COLO829 (cell line): ENCODE data around the gene ITPKB.

Experiments used
- DNase-seq: peaks from one replicate; pipeline ENCODE4 v3.0.0; 2012; ENCODE audit warnings: low spot score

ITPKB gene

DNA sequence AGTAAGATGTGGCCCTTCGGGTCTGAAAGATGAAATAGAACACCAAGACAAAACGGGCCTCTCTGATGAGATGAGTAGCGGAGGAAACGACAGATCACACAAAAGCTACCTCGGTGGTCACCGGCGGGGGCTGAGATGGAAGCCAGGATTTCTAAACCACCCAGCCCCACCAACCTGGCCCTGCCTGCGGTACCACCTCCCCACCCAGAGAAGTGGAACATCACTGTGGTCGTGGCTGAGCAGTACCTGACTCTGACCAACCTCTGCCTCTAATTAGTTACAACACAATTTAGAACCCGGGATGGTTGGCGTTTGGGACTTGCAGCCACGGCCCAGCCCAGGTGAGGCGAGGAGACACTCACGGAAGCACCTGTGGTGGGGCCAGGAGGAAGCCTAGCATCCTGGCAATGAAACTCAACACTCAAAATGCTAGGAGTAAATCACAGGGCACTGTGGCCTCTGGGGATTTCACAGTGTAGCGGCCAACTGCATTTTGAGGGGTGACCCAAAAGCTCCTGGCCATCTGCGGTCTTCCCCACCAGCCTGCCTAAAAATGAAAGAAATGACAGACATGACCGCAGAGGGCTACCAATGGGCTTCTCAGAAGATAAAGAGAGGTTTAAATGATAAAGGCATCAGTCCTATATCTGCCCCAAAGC lies 73.4 kb downstream of the ITPKB start:
- DNase-seq: no peak

DNA sequence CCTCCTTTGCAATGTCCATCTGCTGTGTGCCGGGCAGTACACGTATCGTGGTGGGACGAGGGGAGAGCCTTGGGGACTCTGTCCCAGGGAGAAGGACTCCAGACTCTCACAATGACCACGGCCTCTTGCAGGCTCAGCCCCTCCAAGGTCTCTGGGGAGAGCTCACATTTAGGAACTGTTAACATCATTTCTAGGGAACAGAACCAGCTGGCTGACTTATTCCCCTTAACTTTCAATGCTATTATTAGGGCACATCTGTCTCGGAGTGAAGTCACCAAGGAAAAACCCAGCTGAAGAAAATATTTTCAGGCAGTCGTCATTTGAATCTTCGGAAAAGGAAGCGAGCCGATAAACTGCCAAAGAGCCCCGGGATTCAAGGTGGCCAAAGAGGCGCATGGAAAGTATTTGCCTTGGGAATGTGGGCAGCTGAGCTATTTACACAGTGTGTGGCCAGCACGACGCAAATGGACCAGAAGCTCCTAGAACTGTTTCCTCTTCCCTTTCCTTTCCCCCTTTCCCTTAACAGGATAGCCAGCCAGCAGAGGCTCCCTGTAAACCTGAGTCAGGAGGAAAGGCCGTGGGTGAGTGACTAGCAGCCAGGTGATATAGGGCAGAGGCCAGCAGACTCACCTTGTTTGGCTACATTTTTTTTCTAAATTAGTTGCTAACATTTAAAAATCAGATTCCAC lies 74.5 kb downstream of the ITPKB start:
- no peak for DNase-seq

DNA sequence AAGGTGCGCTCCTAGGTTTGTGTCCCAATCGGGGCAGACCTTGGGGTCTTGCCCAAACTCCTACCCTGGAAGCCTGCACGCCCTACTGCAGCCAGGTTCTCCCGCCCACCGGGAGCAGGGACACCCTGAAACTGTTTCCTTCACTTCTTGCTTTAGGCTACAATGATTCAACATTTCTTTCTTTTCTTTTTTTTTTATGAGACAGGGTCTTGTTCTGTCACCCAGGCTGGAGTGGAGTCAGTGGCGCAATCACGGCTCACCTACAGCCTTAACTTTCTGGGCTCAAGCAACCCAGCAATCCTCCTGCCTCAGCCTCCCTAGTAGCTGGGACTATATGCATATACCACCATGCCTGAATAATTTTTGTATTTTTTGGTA lies 75.8 kb downstream of the ITPKB start:
- DNase-seq: no peak

DNA sequence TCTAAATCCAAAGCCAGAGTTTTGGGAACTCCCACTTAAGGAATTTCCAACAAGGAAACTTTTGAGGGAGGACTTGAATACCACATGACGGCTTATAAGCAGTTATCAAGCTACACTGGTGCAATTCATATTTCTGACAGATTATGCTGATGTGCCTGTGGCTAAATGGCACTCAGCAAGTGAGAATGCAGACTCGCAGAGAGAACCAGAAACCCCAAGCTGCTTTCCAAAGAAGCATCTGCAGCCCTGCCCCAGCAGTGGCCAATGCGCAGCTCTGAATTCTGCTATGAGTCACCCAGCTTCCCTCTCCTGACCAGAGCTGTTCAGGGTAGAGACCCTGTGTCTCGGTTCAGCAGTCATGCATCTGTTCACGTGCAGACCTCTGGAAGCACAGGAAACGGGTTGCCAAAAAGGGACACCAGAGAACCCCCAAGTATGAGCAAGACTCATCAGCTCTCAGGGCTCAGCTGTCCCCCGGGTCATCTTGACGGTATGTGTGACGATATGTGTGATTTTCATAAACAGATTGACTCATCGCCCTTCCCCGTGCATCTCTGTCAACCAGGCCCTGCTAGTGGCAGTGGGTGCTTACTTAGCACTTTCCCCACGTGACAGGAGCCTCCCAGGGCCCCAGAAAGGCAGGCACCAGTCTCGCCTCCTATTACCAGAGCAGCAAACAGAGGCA lies 76.3 kb downstream of the ITPKB start:
- peak; percentile 88 for DNase-seq

DNA sequence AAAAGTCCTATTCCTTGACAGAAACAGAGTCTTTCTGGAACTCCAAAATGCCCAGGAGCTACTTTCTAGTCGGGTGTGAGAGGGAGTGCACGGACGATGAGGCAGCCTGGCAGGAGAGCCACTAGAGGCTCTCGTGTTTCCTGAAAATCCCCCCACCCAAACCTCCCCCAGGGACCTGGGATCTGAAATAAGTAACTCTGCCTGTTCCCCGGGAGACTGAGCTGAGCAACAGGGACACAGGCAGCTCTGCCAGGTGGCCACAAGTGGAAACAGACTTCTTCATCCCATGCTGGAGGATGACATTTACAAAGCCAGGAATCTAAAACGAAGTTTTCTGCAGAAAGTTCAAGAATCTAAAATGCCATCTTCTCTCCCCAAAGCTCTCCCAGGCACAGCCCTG lies 77.1 kb downstream of the ITPKB start:
- DNase-seq: no peak

DNA sequence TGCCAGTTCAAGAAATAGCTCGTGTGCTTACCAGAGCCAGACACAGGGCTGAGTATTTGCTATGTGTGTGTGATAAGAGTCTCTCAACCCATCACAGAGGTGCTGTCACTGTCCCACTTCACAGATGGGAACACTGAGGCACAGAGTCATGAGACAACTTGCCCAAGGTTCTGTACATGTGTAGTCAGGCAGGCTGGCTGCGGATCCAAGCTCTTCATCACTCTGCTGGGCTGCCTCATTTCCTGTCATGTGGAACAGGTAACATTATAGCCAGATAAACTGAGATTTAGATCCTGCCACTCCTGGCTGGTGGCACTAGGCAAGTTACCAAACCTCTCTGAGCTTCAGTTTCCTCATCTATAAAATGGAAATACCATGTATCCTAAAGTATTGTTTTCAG lies 77.8 kb downstream of the ITPKB start:
- no peak for DNase-seq

DNA sequence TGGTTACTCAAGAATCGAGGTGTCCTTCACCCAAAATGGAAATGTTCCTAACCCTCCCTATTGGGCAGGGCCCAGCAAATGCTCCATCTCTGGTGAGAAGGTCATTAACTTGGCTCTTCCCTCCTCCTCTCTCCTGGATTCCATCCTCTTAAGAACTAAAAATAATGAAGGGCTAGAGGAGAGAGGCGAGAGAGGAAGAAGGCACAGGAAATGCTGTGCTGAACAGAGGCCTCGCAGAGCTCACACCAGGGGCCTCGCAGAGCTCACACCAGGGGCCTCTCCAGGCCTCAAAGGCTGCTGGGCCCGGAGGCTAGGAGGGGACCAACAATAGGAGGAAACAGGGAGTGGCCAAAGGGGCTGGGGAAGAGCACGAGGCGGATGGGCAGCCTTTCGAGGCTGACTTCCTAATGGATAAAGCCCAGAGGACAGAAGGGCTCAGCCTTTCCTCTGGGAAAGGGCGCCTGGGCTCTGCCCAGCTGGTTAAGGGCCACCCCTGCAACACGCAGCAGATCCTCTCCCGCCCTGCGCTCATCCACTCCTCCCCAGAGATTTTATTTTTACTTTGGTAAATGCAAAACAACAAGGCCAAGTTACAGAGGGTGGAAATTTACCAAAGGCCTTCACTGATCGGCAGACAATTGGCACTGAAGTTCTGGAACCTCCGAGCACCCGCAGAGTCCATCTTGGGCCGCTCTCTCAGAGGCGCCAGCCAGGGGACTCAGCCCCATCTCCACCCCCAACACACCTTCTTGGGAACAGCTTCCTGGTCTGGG lies 78.5 kb downstream of the ITPKB start:
- DNase-seq: no peak

DNA sequence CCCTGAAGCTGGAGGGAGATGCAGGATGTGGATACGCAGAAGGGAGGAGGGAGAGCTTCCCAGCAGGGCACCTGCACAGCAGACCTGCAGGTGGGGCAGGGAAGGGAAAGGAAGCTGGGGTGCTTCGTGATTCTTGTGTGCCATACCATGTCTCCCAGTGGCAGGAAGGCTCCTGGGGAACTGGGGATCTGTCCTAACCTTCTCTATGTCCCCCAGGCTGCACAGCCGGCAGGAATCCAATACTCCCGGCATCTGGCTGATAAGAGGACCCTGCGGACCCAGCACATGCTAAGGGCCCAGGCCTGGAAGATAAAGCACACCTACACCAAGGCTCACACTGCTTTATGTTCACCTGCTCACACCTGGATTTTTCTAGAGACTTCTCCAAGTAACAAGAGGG lies 79.4 kb downstream of the ITPKB start:
- DNase-seq: no peak

DNA sequence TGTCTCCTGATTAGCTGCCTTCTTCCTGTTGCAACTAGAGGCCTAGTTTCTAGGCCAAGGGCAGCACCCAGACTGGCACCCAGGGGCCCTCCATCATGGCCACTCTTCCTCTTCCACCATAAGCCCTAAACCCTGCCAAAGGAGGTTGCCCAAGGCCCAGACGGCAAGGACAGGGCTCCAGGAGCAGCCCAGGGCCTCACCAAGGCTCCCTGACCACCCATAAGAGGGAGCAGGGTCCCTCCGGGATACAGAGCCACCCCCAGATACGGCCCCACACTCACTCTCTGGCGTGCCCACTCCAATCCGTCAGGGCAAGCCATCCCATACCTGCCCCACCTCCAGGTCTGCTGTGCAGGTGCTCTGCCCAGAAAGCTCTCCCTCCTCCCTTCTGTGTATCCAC lies 79.9 kb downstream of the ITPKB start:
- no peak for DNase-seq

DNA sequence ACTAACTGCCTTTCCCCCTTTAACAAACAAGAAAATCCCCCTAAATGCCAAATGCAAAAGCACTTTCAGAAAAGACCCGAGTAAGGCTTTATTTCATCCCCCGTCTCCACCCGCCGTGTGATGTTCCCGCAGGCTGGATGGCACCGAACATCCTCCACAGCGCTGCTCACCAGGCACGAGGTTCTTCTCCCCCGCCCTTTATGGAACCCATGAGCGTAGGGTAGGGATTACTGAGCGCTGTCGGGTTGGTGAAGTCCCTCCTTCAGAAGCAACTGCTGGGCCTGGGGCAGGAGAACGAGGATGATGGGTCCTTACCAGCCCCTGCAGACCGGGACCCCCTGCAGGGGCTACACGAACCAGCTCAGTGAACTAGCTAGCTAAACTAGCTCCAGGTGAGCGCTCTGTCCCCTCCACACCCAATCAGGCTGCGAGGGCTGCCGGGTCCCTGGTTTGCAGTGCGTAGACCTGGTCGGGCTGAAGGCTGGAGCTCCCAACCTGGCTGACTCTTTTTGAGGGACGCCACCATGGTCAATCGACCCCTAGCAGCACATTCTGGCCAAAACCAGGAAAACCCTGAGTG lies 80.4 kb downstream of the ITPKB start:
- no peak for DNase-seq

DNA sequence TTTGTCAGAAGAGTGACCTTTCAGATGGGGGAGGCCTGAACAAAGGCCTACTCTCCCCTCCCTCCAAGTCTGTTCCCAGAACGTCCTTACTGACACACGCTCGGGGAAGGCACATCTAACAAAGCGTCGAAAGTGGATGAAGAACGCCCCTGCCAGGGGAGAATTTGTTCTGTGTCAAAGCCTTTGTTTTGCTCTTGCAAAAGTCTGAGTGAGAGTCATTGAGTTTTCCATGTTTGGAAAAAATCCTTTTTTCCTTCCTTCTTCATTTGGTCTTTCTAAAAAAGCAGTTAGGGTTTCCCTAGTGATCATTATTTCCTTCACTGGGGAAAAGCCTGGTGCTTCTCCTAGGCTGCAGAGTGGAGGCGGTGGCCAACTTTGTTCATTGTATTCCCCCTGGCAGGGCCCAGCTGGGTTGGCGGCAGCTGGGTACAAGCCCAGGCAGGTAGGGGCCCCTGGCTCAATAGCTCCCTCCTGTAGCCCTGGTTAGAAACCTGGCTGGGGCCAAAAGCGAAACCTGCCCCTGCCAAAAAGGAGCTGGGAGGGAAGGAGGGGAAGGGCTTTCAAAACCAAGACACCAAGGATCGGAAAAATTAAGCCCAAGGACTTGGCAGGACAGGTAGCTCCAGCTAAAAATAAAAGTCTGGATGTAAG lies 81.1 kb downstream of the ITPKB start:
- DNase-seq: peak; percentile 52

DNA sequence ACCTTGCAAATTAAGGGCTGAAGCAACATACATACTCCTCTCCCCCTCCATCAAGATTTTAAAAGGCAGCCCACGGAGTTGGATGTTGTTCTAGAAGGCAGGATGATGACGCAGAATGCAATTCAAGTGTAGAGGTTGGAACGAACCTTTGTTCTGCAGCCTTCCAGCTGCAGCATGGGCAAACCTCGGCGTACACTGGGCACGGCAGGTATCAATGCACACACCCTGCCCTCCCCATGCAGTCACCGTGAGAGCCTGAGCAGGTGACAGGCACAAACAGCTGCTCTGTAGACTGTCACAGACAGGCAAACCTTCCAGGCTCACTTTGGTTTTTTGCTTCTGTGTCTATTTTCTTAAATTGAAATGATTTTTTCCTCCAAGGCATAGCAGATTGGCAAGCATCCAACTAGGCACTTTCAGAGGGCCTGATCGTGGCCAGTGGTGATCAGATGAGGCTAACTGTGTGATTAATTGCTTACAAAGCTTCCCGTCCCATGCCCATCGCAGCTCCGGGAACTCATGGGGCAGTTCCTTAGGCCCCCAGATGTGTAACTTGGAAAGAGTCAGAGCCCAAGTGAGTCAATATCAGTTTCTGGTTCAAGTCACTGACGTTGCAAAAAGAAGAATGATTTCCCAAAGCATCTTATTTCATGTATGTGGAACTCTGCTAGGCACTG lies 82.3 kb downstream of the ITPKB start:
- DNase-seq: peak; percentile 50

DNA sequence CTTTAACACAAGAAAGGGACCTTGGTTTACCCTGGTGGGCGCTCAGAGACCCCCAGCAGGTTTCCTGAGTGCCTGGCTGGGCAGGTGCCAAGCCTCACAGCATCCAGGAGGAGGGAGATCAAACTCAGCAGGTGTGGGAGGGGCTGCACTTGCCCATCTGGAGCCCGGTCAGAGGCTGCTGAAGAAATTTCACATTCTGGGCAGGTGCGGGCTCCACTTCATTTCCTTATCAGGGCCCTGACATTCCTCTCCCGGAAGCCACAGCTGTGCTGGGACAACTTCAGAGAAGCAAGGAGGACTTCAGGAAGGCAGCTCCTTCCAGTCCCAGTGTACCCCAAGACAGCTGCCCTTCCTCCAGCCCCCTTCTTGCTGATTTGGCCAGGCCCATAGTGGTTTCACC lies 82.9 kb downstream of the ITPKB start:
- no peak for DNase-seq

DNA sequence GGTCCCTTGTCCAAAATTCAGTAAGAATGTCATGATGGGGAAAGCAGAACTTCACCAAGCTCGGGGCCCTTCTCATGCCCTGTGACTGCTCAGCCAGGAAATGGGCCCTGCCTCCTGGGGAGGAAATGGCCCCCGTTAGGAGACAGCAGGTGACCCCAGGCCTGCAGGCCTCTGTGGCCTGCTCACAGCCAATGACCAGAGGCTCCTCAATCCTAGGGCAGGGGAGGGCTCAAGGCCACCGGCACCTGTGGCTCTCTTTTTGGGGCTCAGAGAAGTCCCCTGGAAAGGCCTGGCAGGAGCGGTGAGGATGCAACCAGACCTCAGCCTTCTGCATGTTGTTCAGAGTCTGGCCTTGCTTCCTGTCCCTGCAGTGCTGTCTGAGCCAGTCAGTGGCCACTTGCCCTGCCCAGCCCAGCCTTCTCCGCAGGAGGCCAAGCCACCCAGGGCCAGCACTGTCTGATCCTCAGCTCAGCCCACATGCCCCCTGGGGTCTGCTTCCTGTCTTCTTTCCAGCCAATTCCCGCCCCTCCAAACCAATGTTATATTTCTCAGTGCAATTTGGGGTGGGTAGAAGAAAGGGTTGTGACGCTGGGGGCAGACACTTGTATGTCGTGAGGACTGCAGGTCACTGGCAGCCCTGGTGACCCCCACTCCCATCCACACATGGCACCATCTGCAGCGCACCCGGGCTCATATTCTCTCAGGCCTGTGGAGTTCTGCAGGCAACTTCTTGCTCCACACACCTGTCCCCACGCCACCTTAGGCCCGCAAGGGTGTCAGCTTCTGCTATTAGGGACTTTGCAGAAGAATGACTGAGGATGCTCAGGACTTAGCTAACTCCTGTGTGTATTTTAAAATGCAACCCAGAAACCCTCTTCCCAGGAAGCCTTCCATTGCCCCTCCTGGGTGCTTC lies 83.6 kb downstream of the ITPKB start:
- DNase-seq: no peak

DNA sequence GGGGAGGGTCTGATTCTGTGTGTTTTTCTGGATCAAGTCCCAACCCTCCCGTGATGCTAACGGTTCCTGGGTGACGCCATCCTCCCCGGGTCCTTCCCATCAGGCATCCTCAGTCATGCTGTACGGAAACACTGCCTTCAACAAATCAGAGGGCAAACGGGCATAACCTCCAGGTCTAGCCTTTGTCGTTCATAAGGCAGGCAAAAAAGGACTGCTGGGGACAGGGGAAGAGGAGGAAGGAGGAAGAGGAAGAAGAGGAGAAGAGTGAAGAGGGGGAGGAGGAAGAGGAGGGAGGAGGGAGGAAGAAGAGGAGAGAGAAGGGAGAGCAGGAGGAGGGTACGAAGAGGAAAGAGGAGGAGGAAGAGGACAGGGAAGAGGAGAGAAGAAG lies 84.4 kb downstream of the ITPKB start:
- no peak for DNase-seq

DNA sequence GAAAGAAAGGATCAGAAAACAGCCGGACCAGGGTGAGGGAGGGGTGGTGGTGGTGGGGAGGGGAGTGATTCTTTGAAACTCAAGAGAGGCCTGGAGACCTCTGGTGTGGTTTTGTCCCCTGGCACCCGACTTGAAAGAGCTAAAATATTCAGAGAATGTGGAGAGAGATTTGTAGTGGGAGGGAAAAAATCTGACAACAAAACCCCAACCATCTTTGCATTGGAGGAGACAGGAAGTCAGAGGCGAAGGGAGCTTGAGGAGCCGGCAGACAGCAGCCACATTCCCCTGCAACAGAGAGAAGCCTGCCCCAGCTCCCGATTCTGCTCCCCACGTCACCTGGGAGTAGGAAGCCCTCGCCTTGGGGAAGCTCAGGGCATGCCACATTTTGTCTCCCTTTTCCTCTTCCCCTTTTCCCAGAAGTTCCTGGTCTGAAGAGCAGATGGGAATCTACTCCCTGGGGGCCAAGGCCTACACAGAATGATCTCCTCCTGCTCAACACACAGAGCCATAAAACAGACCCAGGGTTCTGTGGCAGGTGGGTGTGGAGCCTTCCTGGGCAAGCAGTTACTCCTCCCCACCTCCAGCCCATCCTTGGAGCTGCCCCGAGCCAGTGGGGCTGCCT lies 84.9 kb downstream of the ITPKB start:
- no peak for DNase-seq

DNA sequence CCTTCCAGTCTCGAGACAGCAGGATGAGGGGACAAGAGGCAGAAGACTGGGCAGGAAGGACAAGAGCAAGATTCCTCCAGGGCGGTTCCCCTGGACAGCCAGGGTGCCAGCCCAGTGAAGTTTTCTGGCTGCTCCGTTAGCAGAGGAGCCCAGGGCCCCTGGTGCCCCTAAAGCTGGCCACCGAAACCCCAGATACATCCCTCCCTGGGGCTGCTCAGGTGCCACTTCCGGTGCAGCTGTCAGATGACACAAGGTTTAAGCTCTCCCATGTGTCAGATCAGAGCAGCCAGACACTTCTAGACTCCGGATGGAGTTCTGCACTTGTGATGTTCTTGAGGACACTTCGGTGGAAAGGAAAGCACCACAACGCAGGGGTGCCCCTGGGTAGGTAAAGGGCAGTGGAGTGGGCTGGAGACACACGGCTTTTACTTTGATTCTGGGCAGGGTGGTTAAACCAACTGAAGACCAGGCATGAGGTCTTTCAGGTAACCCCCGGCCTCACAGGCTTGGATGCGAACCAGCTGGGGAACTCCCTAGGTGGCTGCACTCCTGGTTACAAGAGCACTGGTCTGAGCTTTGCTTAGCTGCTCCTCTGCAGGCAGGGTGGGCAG lies 85.7 kb downstream of the ITPKB start:
- no peak for DNase-seq

DNA sequence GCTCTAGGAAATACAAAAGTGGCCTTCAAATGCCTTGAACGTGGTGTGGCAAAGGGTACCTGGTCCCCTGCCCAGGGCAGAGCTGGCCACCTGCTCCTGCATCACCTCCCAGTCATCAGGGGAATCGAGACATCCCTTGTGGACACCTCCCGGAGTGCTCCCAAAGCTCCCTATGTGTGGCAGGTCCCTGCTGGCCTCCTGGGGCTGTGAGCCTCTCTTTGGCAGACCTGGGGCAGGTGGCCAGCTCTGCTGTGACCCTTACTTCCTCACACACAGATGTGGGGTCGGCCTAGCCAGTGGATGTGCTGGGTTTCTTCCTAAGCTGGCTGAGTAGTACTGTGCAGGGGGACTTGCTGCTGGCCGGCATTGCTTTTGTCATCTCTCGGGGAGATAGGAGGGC lies 86.5 kb downstream of the ITPKB start:
- DNase-seq: no peak

DNA sequence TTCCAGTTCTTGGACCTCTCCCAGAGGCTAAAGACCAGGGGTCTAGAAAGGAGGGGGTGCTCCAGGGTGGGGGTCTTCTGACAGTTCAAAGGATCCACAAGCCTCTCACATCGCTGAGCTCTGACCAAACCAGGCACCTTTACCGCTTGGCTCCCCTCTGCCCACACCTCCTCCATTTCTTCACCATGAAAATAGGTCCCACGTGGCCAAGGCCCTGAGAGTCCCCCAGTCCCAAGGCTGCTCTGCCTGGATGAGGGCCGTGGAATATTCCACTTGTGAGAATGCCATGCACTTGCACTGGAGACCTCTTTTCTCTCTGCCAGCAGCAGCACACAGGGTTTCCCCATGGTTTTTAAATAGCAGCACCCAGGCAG lies 87.4 kb downstream of the ITPKB start:
- no peak for DNase-seq
